ENCODE data around the gene SRSF6.
"Not testable (repeated sequence)": the region's sequence is repeated elsewhere in the genome, so short reads cannot be mapped to it uniquely, and the experiment has no call there.

The SRSF6 gene

DNA sequence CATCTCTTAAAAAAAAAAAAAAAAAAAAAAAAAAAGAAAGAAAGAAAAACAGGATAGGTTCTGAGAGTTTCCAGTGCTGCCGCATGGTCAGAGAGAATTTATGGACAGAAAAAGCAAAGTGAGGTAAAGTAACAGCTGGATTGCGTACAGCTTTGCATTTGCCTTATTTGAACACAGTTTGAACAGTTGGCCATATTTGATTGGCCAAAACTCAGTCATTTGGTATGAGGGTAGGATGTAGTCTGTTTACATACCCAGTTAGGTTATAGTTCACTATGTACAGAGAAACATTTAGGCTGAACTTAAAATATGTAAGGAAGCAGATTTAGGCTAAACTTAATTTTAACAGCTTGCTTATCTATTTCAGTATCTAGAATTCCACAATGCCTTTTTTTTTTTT is 32.3 kb downstream of the SRSF6 start:
- no peak for DNase-seq

DNA sequence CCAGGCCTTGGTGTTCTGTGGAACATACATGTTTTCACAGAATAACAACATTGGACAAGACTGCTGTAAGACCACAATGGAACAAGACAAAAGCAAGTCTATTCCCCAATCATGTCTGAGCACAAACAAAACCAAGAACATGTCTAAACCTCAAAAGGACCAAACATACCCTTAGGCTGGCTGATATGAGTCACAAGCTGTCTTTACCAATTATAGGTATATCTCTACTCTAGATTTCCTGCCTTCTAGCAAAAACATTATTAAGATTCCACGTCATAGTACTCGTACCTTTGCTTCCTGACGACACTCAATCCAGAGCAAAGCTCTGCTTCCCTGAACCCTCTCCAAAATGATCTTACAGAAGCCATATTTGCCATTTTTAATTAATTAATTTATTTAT is 34.4 kb downstream of the SRSF6 start:
- no peak for DNase-seq

GRCh38 chr20:43495388-43495787 is 37.7 kb downstream of the SRSF6 start:
- DNase-seq, result no peak

DNA sequence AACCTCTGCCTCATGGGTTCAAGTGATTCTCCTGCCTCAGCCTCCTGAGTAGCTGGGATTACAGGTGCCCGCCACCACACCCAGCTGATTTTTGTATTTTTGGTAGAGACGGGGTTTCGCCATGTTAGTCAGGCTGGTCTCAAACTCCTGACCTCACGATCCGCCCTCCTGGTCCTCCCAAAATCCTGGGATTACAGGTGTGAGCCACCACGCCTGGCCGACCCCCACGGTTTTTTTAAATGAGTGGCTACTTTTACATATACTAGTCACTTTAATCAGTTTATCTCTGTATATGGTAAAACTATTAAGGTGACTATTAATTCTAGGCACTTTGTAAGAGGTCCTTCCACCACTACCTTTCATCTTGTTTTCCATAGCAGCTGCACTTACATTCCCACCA is 44.3 kb downstream of the SRSF6 start:
- not testable (repeated sequence) for DNase-seq

DNA sequence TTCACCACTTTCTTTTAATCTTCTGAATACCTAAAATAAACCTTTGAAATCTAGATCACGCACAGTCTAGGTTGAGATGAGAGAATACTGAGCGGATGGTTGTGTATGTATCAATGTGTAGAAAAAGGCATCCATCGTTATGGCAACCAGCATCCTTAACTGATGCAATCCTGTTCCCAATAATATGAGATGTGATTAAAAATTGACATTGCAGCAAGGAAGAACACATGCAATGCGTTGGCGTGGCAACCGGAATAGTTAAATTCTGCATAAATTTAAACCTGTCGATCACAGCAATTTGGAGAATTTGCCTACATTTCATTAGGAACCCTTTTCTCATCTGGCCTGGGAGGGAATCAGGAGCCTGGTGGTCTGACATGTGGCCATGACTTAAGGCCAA is 48.5 kb downstream of the SRSF6 start:
- no peak for DNase-seq

DNA sequence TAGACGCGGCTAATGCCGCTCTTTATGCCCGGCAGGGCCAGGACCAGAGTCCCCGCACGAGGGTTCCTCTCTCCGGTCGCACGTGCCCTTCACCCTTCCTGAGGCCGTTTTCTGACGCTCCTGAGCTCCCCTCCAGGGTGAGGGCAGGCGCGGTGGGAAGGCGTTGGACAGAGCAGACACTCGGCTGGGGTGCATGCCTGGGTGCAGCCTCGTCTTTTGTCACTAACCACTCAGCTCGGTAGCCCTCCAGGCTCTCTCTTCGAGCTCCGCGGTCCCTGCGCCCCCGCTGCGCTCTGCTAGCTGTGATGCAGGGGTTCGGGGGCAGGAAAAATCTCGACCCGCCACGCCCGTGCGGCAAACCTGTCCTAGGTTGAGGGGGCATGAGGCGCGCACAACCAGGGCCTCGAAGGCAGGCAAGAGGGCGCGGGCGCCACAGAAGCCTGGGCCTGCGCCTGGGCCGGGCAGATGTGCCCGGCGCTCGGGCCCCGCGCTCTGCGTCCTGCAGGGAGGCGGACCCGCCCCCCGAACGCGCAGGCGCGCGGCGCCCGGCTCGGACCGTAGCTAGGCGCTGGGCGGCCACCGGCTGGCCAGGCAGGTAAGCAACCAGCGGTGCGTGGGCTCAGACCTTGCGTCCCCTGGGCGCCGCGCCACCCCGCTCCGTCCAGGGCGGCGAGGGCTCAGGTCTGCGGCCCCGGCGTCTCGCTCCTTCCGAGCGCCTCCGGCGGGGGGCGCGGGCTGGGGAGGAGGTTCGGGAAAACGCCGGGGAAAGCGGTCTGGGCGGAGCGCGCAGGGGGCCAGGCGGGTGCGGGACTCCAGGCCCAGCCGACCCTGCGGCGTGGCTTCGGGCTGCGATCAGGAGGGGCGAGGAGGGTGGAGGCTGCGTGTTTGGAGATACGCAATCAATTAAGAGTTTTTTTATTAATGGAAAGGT is 49.7 kb downstream of the SRSF6 start, which contains the start of gene L3MBTL1:
Gene L3MBTL1, plus strand, starts transcription at position 548 of the 931 bp plus-strand sequence. CDS start 5,807 bp downstream, outside the sequence.
- no peak for DNase-seq

DNA sequence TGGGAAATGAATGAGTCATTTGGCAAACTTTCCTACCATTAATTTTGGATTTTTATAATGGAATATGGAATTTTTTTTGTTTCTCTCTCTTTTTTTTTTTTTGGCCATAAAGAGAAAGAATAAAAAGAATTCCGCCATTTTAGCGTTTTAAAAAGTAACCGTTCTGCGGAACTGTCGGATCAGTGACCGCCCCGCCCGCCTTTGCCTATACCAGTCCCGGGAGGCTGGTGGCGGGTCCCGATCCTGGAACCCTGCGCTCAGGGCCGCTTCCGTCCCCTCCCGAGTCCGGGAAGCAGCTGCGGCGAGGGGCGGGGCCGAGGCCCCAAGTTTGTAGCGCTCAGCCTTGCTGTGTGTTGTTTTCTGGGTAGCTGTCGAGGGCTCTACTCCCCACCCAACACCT is 50.4 kb downstream of the SRSF6 start:
- no peak for DNase-seq

- DNase-seq, result no peak
Observed at GRCh38 chr20:43508604-43509040, 50.9 kb downstream of the SRSF6 start.

- DNase-seq, result no peak
Observed at GRCh38 chr20:43511879-43512278, 54.2 kb downstream of the SRSF6 start.

- no peak for DNase-seq
Observed at GRCh38 chr20:43513372-43513930, 55.8 kb downstream of the SRSF6 start.

Data from CD4-positive, alpha-beta T cell treated with Interleukin-12 subunit alpha and Interleukin-12 subunit beta, for 1 hour (primary cell).